HepG2 (cell line): ENCODE results near the gene MS4A10. TPM values are rescaled to one million over a fixed set of nuclear protein-coding genes. Genes with fewer than 3 reads are reported as not detected.

ENCODE experiments used
- ATAC-seq: fragments of 200-7000 bp; cut with Tn5 transposase; 3 replicates; pipeline ENCODE4 v1.9.1; 2020; ENCODE audit warnings: mild to moderate bottlenecking, moderate library complexity
- BruUV-seq: library from RNA; stranded (reverse); fragments of 400-500 nt; replicated peaks from 2 replicates; lab custom pipeline; 2021; lab: Mats Ljungman, UMichigan
- CTCF ChIA-PET: fragments of 300-600 bp; formaldehyde crosslinking; extraction: SDS; loops from one replicate; lab custom pipeline; 2021; ENCODE audit warnings: low total read pairs, inconsistent platforms, low intra/inter-chr PET ratio; lab: Yijun Ruan, JAX
- POLR2A ChIA-PET: fragments of 350-600 bp; sonication (Branson Sonifier 250); formaldehyde crosslinking; loops from one replicate; lab custom pipeline; 2020; ENCODE audit warnings: antibody characterized with exemption, inconsistent platforms; lab: Yijun Ruan, JAX
- DNase-seq: peaks from one replicate; pipeline ENCODE4 v3.0.0-alpha.2; 2015; ENCODE audit warnings: low spot score
- FAIRE-seq: peaks from 3 replicates; lab custom pipeline; 2011; peaks lifted over from hg19 to GRCh38; lab: Jason Lieb, UNC
- H2AFZ ChIP-seq: one replicate; pipeline ENCODE4 v1.6.1; 2011; ENCODE audit warnings: low read length, inconsistent platforms
- H3K27ac ChIP-seq: fragments of 300-600 bp; 3 replicates; pipeline ENCODE4 v1.8.0; 2011; ENCODE audit warnings: mixed run types, mild to moderate bottlenecking, mixed read lengths, low read length, inconsistent platforms; ENCODE audit not compliant: insufficient read depth; ENCODE audit errors: extremely low read length
- H3K27me3 ChIP-seq, 2 experiments: fragments of 200-600 bp in 1 of 2; 2 replicates in 1 of 2; 3 replicates in 1 of 2; pipeline versions ENCODE4 v1.6.0 to v1.8.0; 2011; ENCODE audit warnings: low read length in 2 of 2, mild to moderate bottlenecking in 2 of 2, moderate library complexity in 2 of 2, inconsistent platforms in 1 of 2; ENCODE audit not compliant: insufficient read depth in 2 of 2, control insufficient read depth in 1 of 2
- H3K36me3 ChIP-seq, 2 experiments: fragments of 200-600 bp in 1 of 2; replicated peaks in 1 of 2; 2 replicates in 1 of 2; 3 replicates in 1 of 2; pipeline versions ENCODE4 v1.5.1 to v1.8.0; 2011; ENCODE audit warnings: low read length in 2 of 2, inconsistent platforms in 1 of 2; ENCODE audit not compliant: insufficient read depth in 2 of 2, control insufficient read depth in 1 of 2
- H3K4me1 ChIP-seq: 2 replicates; pipeline ENCODE4 v1.5.1; 2012; ENCODE audit warnings: low read length, inconsistent platforms; ENCODE audit not compliant: insufficient read depth
- H3K4me2 ChIP-seq: 2 replicates; pipeline ENCODE4 v1.6.0; 2011; ENCODE audit warnings: low read depth, low read length, inconsistent platforms
- H3K4me3 ChIP-seq, 3 experiments: fragments of 200-600 bp in 1 of 3; sonication (generic), shearing (Covaris generic) in 1 of 3; replicated peaks in 1 of 3; 2 replicates each; pipeline ENCODE4 v1.5.1; 2011 to 2016; ENCODE audit warnings: low read length in 3 of 3, inconsistent platforms in 2 of 3, low read depth in 2 of 3, mild to moderate bottlenecking in 2 of 3, control low read depth in 1 of 3, mixed read lengths in 1 of 3; ENCODE audit not compliant: insufficient read depth in 1 of 3
- H3K79me2 ChIP-seq: one replicate; pipeline ENCODE4 v1.6.1; 2011; ENCODE audit warnings: low read length, inconsistent platforms; ENCODE audit not compliant: insufficient read depth
- H3K9ac ChIP-seq: 2 replicates; pipeline ENCODE4 v1.6.0; 2011; ENCODE audit warnings: mild to moderate bottlenecking, low read depth, low read length, inconsistent platforms; ENCODE audit not compliant: insufficient read depth
- H3K9me3 ChIP-seq: 2 replicates; pipeline ENCODE4 v1.5.1; 2012; ENCODE audit warnings: mild to moderate bottlenecking, low read length
- H4K20me1 ChIP-seq: 2 replicates; pipeline ENCODE4 v1.6.0; 2011; ENCODE audit warnings: inconsistent platforms, mild to moderate bottlenecking, low read length, moderate library complexity; ENCODE audit not compliant: insufficient read depth
- ARID5B ChIP-seq: IDR thresholded peaks from 2 replicates; pipeline ENCODE4 v1.4.0; 2020; ENCODE audit warnings: mild to moderate bottlenecking, missing genetic modification reagents
- DMAP1 ChIP-seq: IDR thresholded peaks from 2 replicates; pipeline ENCODE4 v1.6.1; 2016
- FLYWCH1 ChIP-seq: sonication (generic); formaldehyde crosslinking; IDR thresholded peaks from 2 replicates; pipeline ENCODE4 v1.8.1; 2023; ENCODE audit warnings: mild to moderate bottlenecking, missing genetic modification reagents
- HMGA1 ChIP-seq: sonication (generic); formaldehyde crosslinking; conservative IDR thresholded peaks from 2 replicates; pipeline ENCODE4 v1.4.0; 2020; ENCODE audit warnings: missing genetic modification reagents
- REPIN1 ChIP-seq: sonication (generic); formaldehyde crosslinking; IDR thresholded peaks from 2 replicates; pipeline ENCODE4 v1.8.0; 2022; ENCODE audit warnings: missing genetic modification reagents, low read depth, mild to moderate bottlenecking, borderline replicate concordance
- SP5 ChIP-seq: IDR thresholded peaks from 2 replicates; pipeline ENCODE4 v1.6.1; 2016; ENCODE audit warnings: low read depth, borderline replicate concordance
- ZNF18 ChIP-seq: sonication (generic); formaldehyde crosslinking; IDR thresholded peaks from 2 replicates; pipeline ENCODE4 v1.8.0; 2022; ENCODE audit warnings: mild to moderate bottlenecking, missing genetic modification reagents; ENCODE audit not compliant: insufficient replicate concordance
- ZNF317 ChIP-seq: sonication (generic); formaldehyde crosslinking; IDR thresholded peaks from 2 replicates; pipeline ENCODE4 v1.5.0; 2020; ENCODE audit warnings: mild to moderate bottlenecking, missing genetic modification reagents
- ZNF367 ChIP-seq: sonication (generic); formaldehyde crosslinking; IDR thresholded peaks from 2 replicates; pipeline ENCODE4 v1.4.0; 2020; ENCODE audit warnings: missing genetic modification reagents, borderline replicate concordance
- ZNF550 ChIP-seq: sonication (generic); formaldehyde crosslinking; IDR thresholded peaks from 2 replicates; pipeline ENCODE4 v1.4.0; 2020; ENCODE audit warnings: mild to moderate bottlenecking, missing genetic modification reagents, borderline replicate concordance
- ZNF773 ChIP-seq: sonication (generic); formaldehyde crosslinking; IDR thresholded peaks from 2 replicates; pipeline ENCODE4 v1.4.0; 2020; ENCODE audit warnings: missing genetic modification reagents, borderline replicate concordance
- WGBS: methylation state at CpG from one replicate; pipeline ENCODE4 v1.1.6; 2017; ENCODE audit warnings: low lambda C conversion rate; 5-methylcytosine and 5-hydroxymethylcytosine counted together
- in situ Hi-C: cut with HindIII; loops from 2 replicates; pipeline ENCODE4 v1.10.0; 2017; ENCODE audit warnings: low pct_unique_long_range_greater_than_20kb; ENCODE audit not compliant: extremely low pct_ligation_motif_present
- intact Hi-C: fragments of 100-400 bp; cut with micrococcal nuclease; formaldehyde crosslinking; loops from one replicate; pipeline ENCODE4 v1.10.0; 2022; ENCODE audit not compliant: unreplicated experiment
- polyA plus RNA-seq, 8 experiments: library from polyadenylated mRNA; depleted of rRNA in 3 of 8; stranded (reverse) in 7 of 8; unstranded in 1 of 8; fragments of >200 nt; fragmentation: Illumina TruSeq in 4 of 8; extraction: Trizol in 4 of 8; gene quantifications; 2 replicates each; pipeline versions ENCODE4 v1.2.1 to v1.2.3, GENCODE V29; 2011 to 2016; ENCODE audit warnings: low read depth in 4 of 8, missing spikeins in 1 of 8, mixed read lengths in 1 of 8; ENCODE audit not compliant: insufficient read depth in 1 of 8
- total RNA-seq, 5 experiments: library from RNA; depleted of rRNA; stranded (reverse); fragments of >200 nt; fragmentation: Illumina TruSeq; extraction: Trizol; gene quantifications; 2 replicates each; pipeline ENCODE4 v1.2.3, GENCODE V29; 2016; ENCODE audit warnings: low read depth in 1 of 5

Gene MS4A10
- total and polyA plus RNA-seq, 2 of the 13 experiments (the other 11 are each of a cell fraction or from before 2014, with no cell fraction given) = not detected

GRCh38 chr11:60764879-60765278, 20.3 kb upstream of the MS4A10 start (continued):
- no peak for TF ChIP-seq ARID5B (CRISPR knock-in tag)

GRCh38 chr11:60765355-60765754, 19.8 kb upstream of the MS4A10 start:
- peaks cover 0 to 23% of the 10 kb centered on the region in 2 experiments; a peak in 2 of 5 replicates for H3K27me3 ChIP-seq
- intact Hi-C loops = no loop called here

More at GRCh38 chr11:60765355-60765754, 19.8 kb upstream of the MS4A10 start:
- H3K4me2 ChIP-seq = no peak overlapping the region
- H3K4me3 ChIP-seq = no peak overlapping the region
- FAIRE-seq = no peak
- H2AFZ ChIP-seq = no peak overlapping the region
- no peaks in the 10 kb centered on the region for H3K36me3 ChIP-seq
- BruUV-seq = no TSS peak
- H3K9ac ChIP-seq = no peak overlapping the region
- DNase-seq = no peak
- TF ChIP-seq ZNF773 = no peak
- TF ChIP-seq ZNF18 (CRISPR knock-in tag) = no peak
- no peak for TF ChIP-seq ZNF367
- no peak for TF ChIP-seq ZNF317
- TF ChIP-seq SP5 (CRISPR knock-in tag) = no peak
- TF ChIP-seq DMAP1 (CRISPR knock-in tag) = no peak
- no peak for TF ChIP-seq ZNF550 (CRISPR knock-in tag)
- TF ChIP-seq FLYWCH1 (CRISPR knock-in tag) = no peak
- no peak for TF ChIP-seq REPIN1 (CRISPR knock-in tag)
- no peak for TF ChIP-seq HMGA1 (CRISPR knock-in tag)
- CTCF ChIA-PET = no interaction called here
- no peaks in the 10 kb centered on the region for H3K4me1 ChIP-seq
- H3K9me3 ChIP-seq = no peaks in the 10 kb centered on the region
- no peak overlapping the region for H3K27ac ChIP-seq
- H3K79me2 ChIP-seq = no peaks in the 10 kb centered on the region
- no peaks in the 10 kb centered on the region for H4K20me1 ChIP-seq
- in situ Hi-C loops = no loop called here
- WGBS = 44% methylated on average over 5 of the region's 5 CpGs
- no peak for ATAC-seq
- POLR2A ChIA-PET = no interaction called here
